ENCODE results near the gene TMEM203. TPM values are rescaled to one million over a fixed set of nuclear protein-coding genes. Genes with fewer than 3 reads are reported as not detected.

The TMEM203 gene
- total RNA-seq, 4 donors from 2014 or later, result 23.1 to 47.9 (median 30.0) TPM

DNA sequence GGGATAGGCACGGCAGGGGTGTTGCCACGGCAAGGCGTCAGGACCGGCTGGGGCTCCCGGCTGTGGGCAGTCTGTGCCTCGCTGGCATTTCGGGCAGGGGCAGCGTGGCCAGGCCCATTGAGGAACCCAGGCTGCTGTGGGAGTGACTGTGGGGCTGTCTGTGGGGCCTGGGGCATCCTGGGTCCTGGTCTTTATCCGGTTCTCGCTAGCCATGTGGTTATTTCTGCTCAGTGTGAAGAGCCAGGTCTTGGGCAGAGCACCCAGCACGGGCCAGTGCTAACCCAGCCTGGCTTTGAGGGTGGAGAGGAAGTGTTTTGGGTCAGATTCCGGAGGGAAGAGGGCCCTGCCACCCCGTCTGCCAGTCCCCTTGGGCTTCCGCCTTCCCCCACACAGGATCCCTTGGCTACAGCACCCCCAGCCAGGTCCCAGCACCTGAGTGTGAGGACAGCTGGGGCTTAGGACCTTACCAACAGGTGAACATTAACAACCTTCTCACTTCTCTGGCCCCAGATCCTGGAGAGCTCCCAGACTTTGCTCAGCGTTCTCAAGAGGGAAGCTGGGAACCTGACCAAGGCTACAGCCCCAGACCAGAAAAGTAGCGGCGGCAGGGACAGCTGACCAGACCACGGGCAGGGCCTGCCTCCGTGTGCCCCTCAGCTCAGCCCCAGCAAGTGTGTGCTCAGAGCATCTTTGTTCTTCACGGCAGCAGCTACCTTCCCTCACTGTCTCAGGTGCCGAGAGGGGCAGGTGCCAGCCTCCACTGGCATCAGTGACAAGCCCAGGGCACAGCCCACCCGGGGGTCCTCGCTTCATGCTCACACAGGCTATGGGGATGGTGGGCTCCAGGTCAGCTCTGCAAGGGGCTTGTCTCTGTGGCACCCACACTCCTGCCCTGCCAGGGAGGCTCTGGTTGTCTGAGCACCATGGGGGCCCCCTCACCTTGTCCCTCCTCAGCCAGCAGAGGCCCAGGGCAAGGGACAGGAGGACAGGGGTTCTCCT lies 15.9 kb downstream of the TMEM203 start:
- no peak for DNase-seq (ENCODE audit: low spot score in 2 of 2)
- Histone ChIP-seq H3K36me3 (peaks cover 0 to 53% (median 10%) of the 10 kb centered on the region in 3 donors), H3K4me1 (peaks cover 7 to 66% (median 34%) of the 10 kb centered on the region in 4 donors), H3K27me3 (no peaks in the 10 kb centered on the region), H3K27ac (peak overlapping the region; percentile 67 to 98 (median 94)), H3K4me3 (peak overlapping the region; percentile 78 to 99 (median 91)), H3K9me3 (no peaks in the 10 kb centered on the region)
- no peak for TF ChIP-seq POLR2A (IDR thresholded peaks at IDR 0.05)
- no peak for TF ChIP-seq EP300 (IDR thresholded peaks at IDR 0.05)
- TF ChIP-seq, protein P1, sequence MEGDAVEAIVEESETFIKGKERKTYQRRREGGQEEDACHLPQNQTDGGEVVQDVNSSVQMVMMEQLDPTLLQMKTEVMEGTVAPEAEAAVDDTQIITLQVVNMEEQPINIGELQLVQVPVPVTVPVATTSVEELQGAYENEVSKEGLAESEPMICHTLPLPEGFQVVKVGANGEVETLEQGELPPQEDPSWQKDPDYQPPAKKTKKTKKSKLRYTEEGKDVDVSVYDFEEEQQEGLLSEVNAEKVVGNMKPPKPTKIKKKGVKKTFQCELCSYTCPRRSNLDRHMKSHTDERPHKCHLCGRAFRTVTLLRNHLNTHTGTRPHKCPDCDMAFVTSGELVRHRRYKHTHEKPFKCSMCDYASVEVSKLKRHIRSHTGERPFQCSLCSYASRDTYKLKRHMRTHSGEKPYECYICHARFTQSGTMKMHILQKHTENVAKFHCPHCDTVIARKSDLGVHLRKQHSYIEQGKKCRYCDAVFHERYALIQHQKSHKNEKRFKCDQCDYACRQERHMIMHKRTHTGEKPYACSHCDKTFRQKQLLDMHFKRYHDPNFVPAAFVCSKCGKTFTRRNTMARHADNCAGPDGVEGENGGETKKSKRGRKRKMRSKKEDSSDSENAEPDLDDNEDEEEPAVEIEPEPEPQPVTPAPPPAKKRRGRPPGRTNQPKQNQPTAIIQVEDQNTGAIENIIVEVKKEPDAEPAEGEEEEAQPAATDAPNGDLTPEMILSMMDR (IDR thresholded peaks at IDR 0.05), result no peak
- 24 to 48% methylated on average over 18 to 23 of the region's 23 CpGs for WGBS, 2 donors

DNA sequence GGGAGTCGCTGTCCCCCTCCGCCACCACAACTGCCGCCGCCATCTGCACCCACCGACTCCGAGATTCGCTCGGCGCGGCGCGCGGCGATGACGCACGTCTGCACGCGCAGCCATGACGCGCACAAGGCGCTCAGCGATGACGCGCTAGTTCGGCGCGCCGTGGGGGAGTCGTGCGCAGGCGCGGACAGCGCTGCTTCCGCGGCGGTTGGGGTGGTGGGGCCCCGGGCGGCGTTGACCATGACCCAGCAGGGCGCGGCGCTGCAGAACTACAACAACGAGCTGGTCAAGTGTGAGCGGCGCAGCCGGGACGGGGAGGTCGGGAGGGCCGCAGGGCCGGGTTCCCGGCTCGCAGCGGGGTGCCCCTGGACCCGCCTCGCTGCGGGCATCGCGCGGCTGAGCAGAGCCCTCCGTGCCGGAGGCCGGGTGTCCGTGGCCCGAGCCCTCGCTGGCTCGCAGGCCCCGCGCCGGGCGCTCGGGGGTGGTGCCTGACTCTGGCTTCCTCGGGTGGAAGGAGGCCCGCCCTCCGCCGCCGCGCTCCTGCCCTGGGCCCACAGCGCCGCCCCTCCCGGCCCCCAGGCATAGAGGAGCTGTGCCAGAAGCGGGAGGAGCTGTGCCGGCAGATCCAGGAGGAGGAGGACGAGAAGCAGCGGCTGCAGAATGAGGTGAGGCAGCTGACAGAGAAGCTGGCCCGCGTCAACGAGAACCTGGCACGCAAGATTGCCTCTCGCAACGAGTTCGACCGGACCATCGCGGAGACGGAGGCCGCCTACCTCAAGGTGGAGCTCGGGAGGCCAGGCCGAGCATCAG lies 16.8 kb downstream of the TMEM203 start, which contains the start of the genes ANAPC2 and SSNA1:
Gene ANAPC2 (minus strand): TSS at position 71 of the 807 bp plus-strand sequence. CDS start 28 bp downstream, at position 43.
Gene SSNA1 (plus strand): TSS at position 187 of the 807 bp plus-strand sequence. CDS start 51 bp downstream, at position 238.
- TF ChIP-seq EP300 (IDR thresholded peaks at IDR 0.05), result peak; percentile 95 to 99
- TF ChIP-seq, protein P1 (IDR thresholded peaks at IDR 0.05), result peak; percentile 15 to 69 (median 47)
- peak; percentile 68 to 76 for TF ChIP-seq POLR2A (IDR thresholded peaks at IDR 0.05)
- peaks cover 0 to 62% (median 19%) of the 10 kb centered on the region in 3 donors for H3K36me3 ChIP-seq
- WGBS, 2 donors, result 0 to 1% methylated on average over 66 to 75 of the region's 98 CpGs

DNA sequence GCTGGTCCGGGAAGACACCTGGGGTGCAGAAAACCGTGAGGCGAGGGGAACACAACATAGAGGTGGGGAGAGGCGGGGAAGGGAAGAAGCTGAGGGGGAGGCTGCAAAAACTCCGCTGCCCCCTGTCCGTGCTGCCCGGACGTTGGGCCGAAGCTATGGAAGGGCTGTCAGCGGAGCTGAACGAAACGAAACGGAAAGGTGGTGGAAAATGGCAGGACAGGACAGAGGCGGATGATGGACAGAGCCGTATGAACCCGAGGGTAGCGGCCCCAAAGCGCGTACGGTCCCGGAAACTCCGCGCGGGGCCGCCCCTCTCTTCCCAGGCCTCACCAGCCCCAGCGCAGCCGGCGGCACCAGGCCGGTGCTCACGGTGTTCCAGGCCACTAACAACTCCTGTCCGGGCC lies 17.4 kb downstream of the TMEM203 start:
- peaks cover 7 to 58% (median 34%) of the 10 kb centered on the region in 4 donors for H3K4me1 ChIP-seq
- no peaks in the 10 kb centered on the region for H3K27me3 ChIP-seq
- no peaks in the 10 kb centered on the region for H3K9me3 ChIP-seq
- 0 to 1% methylated on average over 30 to 31 of the region's 31 CpGs for WGBS, 2 donors
- peak overlapping the region; percentile 67 to 98 (median 94) for H3K27ac ChIP-seq
- DNase-seq (ENCODE audit: low spot score in 2 of 2), result no peak
- H3K4me3 ChIP-seq, result peak overlapping the region; percentile 78 to 99 (median 91)
- TF ChIP-seq EP300 (IDR thresholded peaks at IDR 0.05), result no peak
- TF ChIP-seq, protein P1 (IDR thresholded peaks at IDR 0.05), result no peak
- TF ChIP-seq POLR2A (IDR thresholded peaks at IDR 0.05), result no peak
- H3K36me3 ChIP-seq, result peaks cover 0 to 68% (median 24%) of the 10 kb centered on the region in 3 donors

More for the DNA sequence above, 16.8 kb downstream of the TMEM203 start, which contains the start of the genes ANAPC2 and SSNA1:
- no peaks in the 10 kb centered on the region for H3K27me3 ChIP-seq
- peak; percentile 85 to 89 for DNase-seq (ENCODE audit: low spot score in 2 of 2)
- H3K9me3 ChIP-seq, result no peaks in the 10 kb centered on the region
- H3K4me1 ChIP-seq, result peaks cover 7 to 58% (median 34%) of the 10 kb centered on the region in 4 donors
- peak within 1 kb of the TSS; percentile 78 to 99 (median 91) for H3K4me3 ChIP-seq
- H3K27ac ChIP-seq, result peak within 1 kb of the TSS; percentile 67 to 98 (median 94)

DNA sequence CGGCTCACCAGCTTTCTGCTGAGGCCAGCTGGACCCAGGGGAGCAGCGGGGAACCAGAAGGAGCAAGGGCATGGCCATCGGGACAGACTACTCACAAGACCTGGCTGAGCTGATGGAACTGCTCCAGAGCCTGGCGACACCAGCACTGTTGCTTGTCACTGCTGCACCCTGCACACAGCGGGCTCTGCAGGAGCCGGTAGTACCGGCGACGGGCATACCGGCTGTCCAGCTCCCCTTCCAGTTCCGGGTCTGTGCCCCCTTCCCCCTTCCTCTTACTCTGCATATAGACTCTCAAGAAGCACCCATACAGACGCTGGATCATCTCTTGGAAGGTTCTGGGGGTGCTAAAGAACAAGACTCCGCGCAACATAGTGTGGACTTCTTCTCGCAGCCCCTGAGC lies 18.1 kb downstream of the TMEM203 start:
- Histone ChIP-seq H3K27me3 (no peaks in the 10 kb centered on the region), H3K4me1 (peaks cover 7 to 58% (median 34%) of the 10 kb centered on the region in 4 donors), H3K27ac (peak overlapping the region in 1 of 4 donors; percentile 96), H3K36me3 (peaks cover 0 to 75% (median 31%) of the 10 kb centered on the region in 3 donors), H3K4me3 (peak overlapping the region; percentile 78 to 99 (median 91)), H3K9me3 (no peaks in the 10 kb centered on the region)
- DNase-seq (ENCODE audit: low spot score in 2 of 2), result no peak
- TF ChIP-seq EP300 (IDR thresholded peaks at IDR 0.05) (no peak), POLR2A (IDR thresholded peaks at IDR 0.05) (no peak)
- TF ChIP-seq, protein P1 (IDR thresholded peaks at IDR 0.05), result no peak
- 85% methylated on average over 14 to 15 of the region's 15 CpGs for WGBS, 2 donors

Measured in tibial nerve (tissue), 4 donors.